ENCODE data around the gene ZNF445. TPM values are rescaled to one million over a fixed set of nuclear protein-coding genes. Genes with fewer than 3 reads are reported as not detected.

ZNF445 gene
- 11.2 TPM for polyA plus RNA-seq (2013, experiment 1 of 2)
- 9.2 TPM for polyA plus RNA-seq (2013, experiment 2 of 2)

- peak within 1 kb of the TSS; percentile 63 for H3K4me3 ChIP-seq (ENCODE audit: extremely low read depth, insufficient read depth, low read length, poor library complexity, severe bottlenecking)
- 2% methylated on average over 54 to 60 of the region's 69 CpGs for WGBS, 2 experiments (ENCODE audit: insufficient coverage in 2 of 2)
- H3K9me3 ChIP-seq (ENCODE audit: control insufficient read depth, low read length): no peaks in the 10 kb centered on the region
- peaks cover 6% of the 10 kb centered on the region for H3K4me1 ChIP-seq (ENCODE audit: control insufficient read depth, insufficient read depth, low read length, poor library complexity, severe bottlenecking)
- H3K27ac ChIP-seq (ENCODE audit: low read depth, low read length, severe bottlenecking): peak within 1 kb of the TSS; percentile 50
- no peaks in the 10 kb centered on the region for H3K36me3 ChIP-seq (ENCODE audit: control insufficient read depth, insufficient read depth, low read length)
These were observed at the start of gene ZNF445 for GRCh38 chr3:44477312-44478030. Gene ZNF445, minus strand, starts transcription at chr3:44477670. Its CDS starts 22,121 bp downstream, at chr3:44455549.

- Histone ChIP-seq H3K9me3 (ENCODE audit: control insufficient read depth, low read length) (no peaks in the 10 kb centered on the region), H3K4me3 (ENCODE audit: extremely low read depth, insufficient read depth, low read length, poor library complexity, severe bottlenecking) (no peak overlapping the region), H3K4me1 (ENCODE audit: control insufficient read depth, insufficient read depth, low read length, poor library complexity, severe bottlenecking) (peaks cover 17% of the 10 kb centered on the region), H3K36me3 (ENCODE audit: control insufficient read depth, insufficient read depth, low read length) (no peaks in the 10 kb centered on the region), H3K27ac (ENCODE audit: low read depth, low read length, severe bottlenecking) (no peak overlapping the region)
- WGBS, 2 experiments (ENCODE audit: insufficient coverage in 2 of 2): 90 to 93% methylated on average over 3 to 4 of the region's 5 CpGs
These were observed 47.6 kb upstream of the ZNF445 start for GRCh38 chr3:44525060-44525459.

- Histone ChIP-seq H3K4me3 (ENCODE audit: extremely low read depth, insufficient read depth, low read length, poor library complexity, severe bottlenecking) (no peak overlapping the region), H3K9me3 (ENCODE audit: control insufficient read depth, low read length) (no peaks in the 10 kb centered on the region), H3K27ac (ENCODE audit: low read depth, low read length, severe bottlenecking) (peak overlapping the region; percentile 59), H3K36me3 (ENCODE audit: control insufficient read depth, insufficient read depth, low read length) (no peaks in the 10 kb centered on the region), H3K4me1 (ENCODE audit: control insufficient read depth, insufficient read depth, low read length, poor library complexity, severe bottlenecking) (peaks cover 15% of the 10 kb centered on the region)
- WGBS, 2 experiments (ENCODE audit: insufficient coverage in 2 of 2): 63 to 64% methylated on average over 7 of the region's 7 CpGs
These were observed 45.0 kb upstream of the ZNF445 start for GRCh38 chr3:44522494-44522933.

GRCh38 chr3:44521721-44522120 is 44.3 kb upstream of the ZNF445 start:
- WGBS, 2 experiments (ENCODE audit: insufficient coverage in 2 of 2): no CpG with 5 or more reads among the region's 3 CpGs
- Histone ChIP-seq H3K4me1 (ENCODE audit: control insufficient read depth, insufficient read depth, low read length, poor library complexity, severe bottlenecking) (peaks cover 15% of the 10 kb centered on the region), H3K36me3 (ENCODE audit: control insufficient read depth, insufficient read depth, low read length) (no peaks in the 10 kb centered on the region), H3K4me3 (ENCODE audit: extremely low read depth, insufficient read depth, low read length, poor library complexity, severe bottlenecking) (no peak overlapping the region), H3K27ac (ENCODE audit: low read depth, low read length, severe bottlenecking) (no peak overlapping the region), H3K9me3 (ENCODE audit: control insufficient read depth, low read length) (no peaks in the 10 kb centered on the region)

GRCh38 chr3:44518782-44519156 is 41.3 kb upstream of the ZNF445 start:
- Histone ChIP-seq H3K4me3 (ENCODE audit: extremely low read depth, insufficient read depth, low read length, poor library complexity, severe bottlenecking) (no peak overlapping the region), H3K27ac (ENCODE audit: low read depth, low read length, severe bottlenecking) (no peak overlapping the region), H3K9me3 (ENCODE audit: control insufficient read depth, low read length) (no peaks in the 10 kb centered on the region), H3K4me1 (ENCODE audit: control insufficient read depth, insufficient read depth, low read length, poor library complexity, severe bottlenecking) (peaks cover 11% of the 10 kb centered on the region), H3K36me3 (ENCODE audit: control insufficient read depth, insufficient read depth, low read length) (no peaks in the 10 kb centered on the region)
- 40 to 83% methylated on average over 1 of the region's 2 CpGs for WGBS, 2 experiments (ENCODE audit: insufficient coverage in 2 of 2)

DNA sequence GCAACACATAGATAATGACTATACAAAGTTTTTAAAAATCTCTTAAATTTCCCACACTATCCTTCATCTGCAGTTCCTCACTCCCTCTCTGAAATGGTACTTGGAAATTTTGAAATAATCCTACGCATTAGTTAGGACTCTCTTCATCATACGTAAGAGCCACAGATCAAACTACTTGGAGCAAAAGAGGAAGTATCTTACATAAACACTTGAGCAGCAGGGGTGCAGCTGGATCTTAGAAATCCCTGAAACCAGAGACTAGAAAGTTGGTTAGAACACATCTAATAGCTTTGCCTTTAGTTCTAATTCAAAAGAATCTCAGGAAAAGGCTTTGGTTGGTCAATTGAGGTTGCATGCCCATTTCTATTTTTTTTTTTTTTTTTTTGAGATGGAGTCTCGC is 38.8 kb upstream of the ZNF445 start:
- Histone ChIP-seq H3K4me1 (ENCODE audit: control insufficient read depth, insufficient read depth, low read length, poor library complexity, severe bottlenecking) (peaks cover 6% of the 10 kb centered on the region), H3K4me3 (ENCODE audit: extremely low read depth, insufficient read depth, low read length, poor library complexity, severe bottlenecking) (no peak overlapping the region), H3K9me3 (ENCODE audit: control insufficient read depth, low read length) (no peaks in the 10 kb centered on the region), H3K27ac (ENCODE audit: low read depth, low read length, severe bottlenecking) (no peak overlapping the region), H3K36me3 (ENCODE audit: control insufficient read depth, insufficient read depth, low read length) (no peaks in the 10 kb centered on the region)
- 92% methylated on average over 2 of the region's 3 CpGs; no CpG with 5 or more reads in 1 of the 2 experiments for WGBS, 2 experiments (ENCODE audit: insufficient coverage in 2 of 2)

- WGBS, 2 experiments (ENCODE audit: insufficient coverage in 2 of 2): 60% methylated on average over 2 of the region's 3 CpGs; no CpG with 5 or more reads in 1 of the 2 experiments
These were observed 36.0 kb upstream of the ZNF445 start for GRCh38 chr3:44513513-44513912.

GRCh38 chr3:44511238-44511566 is 33.7 kb upstream of the ZNF445 start:
- H3K4me3 ChIP-seq (ENCODE audit: extremely low read depth, insufficient read depth, low read length, poor library complexity, severe bottlenecking): peak overlapping the region; percentile 93
- peak overlapping the region; percentile 94 for H3K27ac ChIP-seq (ENCODE audit: low read depth, low read length, severe bottlenecking)
- 62 to 100% methylated on average over 1 to 3 of the region's 4 CpGs for WGBS, 2 experiments (ENCODE audit: insufficient coverage in 2 of 2)
- peaks cover 15% of the 10 kb centered on the region for H3K36me3 ChIP-seq (ENCODE audit: control insufficient read depth, insufficient read depth, low read length)
- peaks cover 1% of the 10 kb centered on the region for H3K4me1 ChIP-seq (ENCODE audit: control insufficient read depth, insufficient read depth, low read length, poor library complexity, severe bottlenecking)
- no peaks in the 10 kb centered on the region for H3K9me3 ChIP-seq (ENCODE audit: control insufficient read depth, low read length)

More at GRCh38 chr3:44513513-44513912, 36.0 kb upstream of the ZNF445 start:
- Histone ChIP-seq H3K36me3 (ENCODE audit: control insufficient read depth, insufficient read depth, low read length) (no peaks in the 10 kb centered on the region), H3K27ac (ENCODE audit: low read depth, low read length, severe bottlenecking) (no peak overlapping the region), H3K9me3 (ENCODE audit: control insufficient read depth, low read length) (no peaks in the 10 kb centered on the region), H3K4me1 (ENCODE audit: control insufficient read depth, insufficient read depth, low read length, poor library complexity, severe bottlenecking) (peaks cover 6% of the 10 kb centered on the region), H3K4me3 (ENCODE audit: extremely low read depth, insufficient read depth, low read length, poor library complexity, severe bottlenecking) (no peak overlapping the region)

DNA sequence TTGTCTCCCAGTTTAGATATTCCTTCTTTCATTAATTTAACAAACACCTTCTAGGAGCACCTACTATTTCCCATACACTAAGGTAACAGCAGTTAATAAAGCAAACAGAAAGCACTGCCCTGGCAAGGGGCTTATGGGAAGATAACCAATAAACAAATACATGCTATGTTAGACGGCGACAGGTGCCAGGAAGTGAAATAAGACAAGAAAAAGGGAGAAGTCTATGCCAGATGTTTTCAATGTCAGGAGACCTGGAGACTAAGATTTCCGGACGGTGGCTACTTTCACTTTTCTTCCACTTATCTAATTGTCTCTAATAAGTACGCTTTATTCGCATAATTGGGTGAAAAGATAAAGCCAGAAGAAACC is 32.5 kb upstream of the ZNF445 start:
- 0% methylated on average over 2 to 4 of the region's 6 CpGs for WGBS, 2 experiments (ENCODE audit: insufficient coverage in 2 of 2)
- H3K27ac ChIP-seq (ENCODE audit: low read depth, low read length, severe bottlenecking): peak overlapping the region; percentile 94
- peaks cover 3% of the 10 kb centered on the region for H3K9me3 ChIP-seq (ENCODE audit: control insufficient read depth, low read length)
- peaks cover 15% of the 10 kb centered on the region for H3K36me3 ChIP-seq (ENCODE audit: control insufficient read depth, insufficient read depth, low read length)
- no peaks in the 10 kb centered on the region for H3K4me1 ChIP-seq (ENCODE audit: control insufficient read depth, insufficient read depth, low read length, poor library complexity, severe bottlenecking)
- peak overlapping the region; percentile 93 for H3K4me3 ChIP-seq (ENCODE audit: extremely low read depth, insufficient read depth, low read length, poor library complexity, severe bottlenecking)

- Histone ChIP-seq H3K4me3 (ENCODE audit: extremely low read depth, insufficient read depth, low read length, poor library complexity, severe bottlenecking) (peak overlapping the region; percentile 93), H3K36me3 (ENCODE audit: control insufficient read depth, insufficient read depth, low read length) (peaks cover 15% of the 10 kb centered on the region), H3K27ac (ENCODE audit: low read depth, low read length, severe bottlenecking) (no peak overlapping the region), H3K4me1 (ENCODE audit: control insufficient read depth, insufficient read depth, low read length, poor library complexity, severe bottlenecking) (no peaks in the 10 kb centered on the region), H3K9me3 (ENCODE audit: control insufficient read depth, low read length) (peaks cover 4% of the 10 kb centered on the region)
- 100% methylated on average over 1 of the region's 2 CpGs; no CpG with 5 or more reads in 1 of the 2 experiments for WGBS, 2 experiments (ENCODE audit: insufficient coverage in 2 of 2)
These were observed 32.0 kb upstream of the ZNF445 start for GRCh38 chr3:44509393-44509921.

DNA sequence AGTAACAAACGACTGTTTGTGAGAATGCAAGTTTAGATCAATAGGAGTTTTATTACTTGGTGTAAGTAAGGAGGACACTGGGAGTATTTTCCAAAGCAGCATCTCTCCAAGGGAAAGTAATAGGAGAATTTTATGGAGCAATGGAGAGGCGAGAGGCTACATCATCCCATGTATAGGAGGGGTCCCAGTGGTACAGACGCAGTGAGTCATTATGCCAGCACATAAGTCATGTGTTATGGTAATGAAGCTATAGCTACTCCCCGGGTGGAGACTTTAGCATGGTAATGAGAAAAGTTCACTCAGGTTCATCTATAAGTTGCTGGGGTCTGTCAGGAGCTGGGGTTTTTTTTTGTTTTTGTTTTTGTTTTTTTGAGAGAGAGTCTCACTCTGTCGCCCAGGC is 29.5 kb upstream of the ZNF445 start:
- 73 to 83% methylated on average over 3 to 5 of the region's 5 CpGs for WGBS, 2 experiments (ENCODE audit: insufficient coverage in 2 of 2)
- Histone ChIP-seq H3K27ac (ENCODE audit: low read depth, low read length, severe bottlenecking) (no peak overlapping the region), H3K4me1 (ENCODE audit: control insufficient read depth, insufficient read depth, low read length, poor library complexity, severe bottlenecking) (no peaks in the 10 kb centered on the region), H3K36me3 (ENCODE audit: control insufficient read depth, insufficient read depth, low read length) (peaks cover 22% of the 10 kb centered on the region), H3K4me3 (ENCODE audit: extremely low read depth, insufficient read depth, low read length, poor library complexity, severe bottlenecking) (no peak overlapping the region), H3K9me3 (ENCODE audit: control insufficient read depth, low read length) (peaks cover 18% of the 10 kb centered on the region)
